Activated CD4-positive, CD25-positive, alpha-beta regulatory T cell treated with anti-CD3 and anti-CD28 coated beads, Interleukin-2, amount 50 U/mL, for 72 hours (primary cell): ENCODE results near the gene CNOT10.

ENCODE experiments used
- DNase-seq: peaks from one replicate; pipeline ENCODE4 v3.0.0; 2021

The CNOT10 gene

DNA sequence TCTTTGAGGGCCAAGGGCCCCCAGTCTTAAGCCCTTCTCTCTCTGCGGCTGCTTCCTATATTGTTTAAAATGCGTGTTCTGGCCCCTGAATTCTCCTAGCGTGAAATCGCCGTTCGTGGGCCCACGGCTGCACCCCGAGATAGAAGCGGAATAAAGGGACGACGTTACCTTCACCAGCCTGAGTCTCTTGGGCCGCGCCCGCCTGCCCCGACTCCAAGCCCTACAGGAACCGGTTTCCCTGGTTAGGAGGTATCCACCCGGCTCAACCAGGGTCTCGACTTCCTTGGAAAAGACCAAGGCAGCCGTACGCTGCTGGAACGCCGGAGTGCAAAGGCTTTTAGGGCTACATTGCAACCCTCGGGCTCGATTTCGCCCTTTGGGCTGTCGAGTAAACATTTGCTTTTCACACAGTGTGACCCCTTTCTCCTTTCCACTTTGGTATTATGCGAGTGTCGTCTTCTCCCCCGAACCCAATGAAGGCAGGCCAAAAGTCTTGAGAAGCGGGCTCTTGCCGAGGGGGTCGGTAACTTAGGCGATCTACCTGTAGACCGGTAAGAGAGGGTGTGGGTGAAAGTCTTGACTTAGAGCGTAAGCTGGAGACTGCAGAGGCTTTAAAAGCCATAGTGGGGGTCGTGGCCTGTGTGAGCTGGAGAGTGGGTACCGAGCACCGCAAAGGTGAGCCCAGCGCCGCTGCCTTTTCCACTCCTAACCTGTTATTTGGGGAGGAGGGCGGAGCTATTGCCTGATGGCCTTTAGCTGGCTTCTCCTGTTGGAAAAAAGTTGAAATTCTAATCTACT lies 134.8 kb downstream of the CNOT10 start:
- no peak for DNase-seq

DNA sequence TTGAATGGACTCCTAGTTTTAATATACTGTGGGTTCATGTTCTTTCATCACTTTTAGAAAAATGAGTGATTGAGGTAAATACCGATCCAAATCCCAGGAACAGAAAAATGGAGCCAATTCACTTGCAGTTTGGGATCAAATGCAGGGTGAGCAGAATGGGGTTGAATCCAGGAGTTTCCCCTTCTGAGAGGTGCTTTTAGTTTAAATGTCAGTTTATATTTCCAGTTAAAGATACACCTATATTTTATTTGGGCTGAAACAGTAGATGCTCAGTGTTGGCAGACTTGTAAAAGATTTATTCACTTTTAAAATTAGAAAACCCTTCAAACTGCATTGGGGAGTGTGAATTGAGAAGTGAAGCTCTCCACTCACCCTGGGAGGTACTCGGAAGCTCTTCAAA lies 135.4 kb downstream of the CNOT10 start:
- no peak for DNase-seq

DNA sequence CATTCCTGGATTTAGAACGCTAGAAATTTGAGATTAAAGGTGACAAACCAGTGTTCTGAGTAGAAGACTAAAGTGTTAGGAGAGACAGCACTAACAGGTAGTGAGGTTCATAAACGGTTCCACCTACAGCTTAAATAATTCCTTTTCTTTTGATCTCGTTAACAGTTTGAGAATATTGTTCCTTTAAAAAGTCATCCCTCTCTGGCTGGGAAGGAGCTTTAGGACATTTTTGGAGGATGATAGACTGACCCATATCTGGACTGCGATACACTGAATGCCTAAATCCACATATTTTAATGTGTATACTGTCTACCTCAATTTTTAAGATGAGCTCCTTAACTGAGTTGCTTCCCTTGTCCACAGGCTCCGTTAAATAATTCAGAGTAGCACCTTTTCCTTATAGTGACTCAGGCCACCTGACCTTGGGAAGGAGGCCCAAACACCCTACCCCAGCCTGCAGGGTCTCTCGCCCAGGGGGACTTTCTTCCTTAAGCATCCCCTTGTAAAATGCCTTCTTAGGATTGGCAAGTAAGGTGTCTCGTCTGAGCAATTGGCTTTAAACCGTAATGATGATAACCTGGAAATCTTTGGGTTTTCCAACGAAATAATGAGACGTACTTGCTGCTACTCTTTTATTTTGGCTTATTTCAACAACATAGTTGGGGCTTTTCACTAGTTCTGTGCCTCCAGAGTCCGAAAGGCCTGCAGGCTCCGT lies 136.1 kb downstream of the CNOT10 start:
- DNase-seq, result no peak

DNA sequence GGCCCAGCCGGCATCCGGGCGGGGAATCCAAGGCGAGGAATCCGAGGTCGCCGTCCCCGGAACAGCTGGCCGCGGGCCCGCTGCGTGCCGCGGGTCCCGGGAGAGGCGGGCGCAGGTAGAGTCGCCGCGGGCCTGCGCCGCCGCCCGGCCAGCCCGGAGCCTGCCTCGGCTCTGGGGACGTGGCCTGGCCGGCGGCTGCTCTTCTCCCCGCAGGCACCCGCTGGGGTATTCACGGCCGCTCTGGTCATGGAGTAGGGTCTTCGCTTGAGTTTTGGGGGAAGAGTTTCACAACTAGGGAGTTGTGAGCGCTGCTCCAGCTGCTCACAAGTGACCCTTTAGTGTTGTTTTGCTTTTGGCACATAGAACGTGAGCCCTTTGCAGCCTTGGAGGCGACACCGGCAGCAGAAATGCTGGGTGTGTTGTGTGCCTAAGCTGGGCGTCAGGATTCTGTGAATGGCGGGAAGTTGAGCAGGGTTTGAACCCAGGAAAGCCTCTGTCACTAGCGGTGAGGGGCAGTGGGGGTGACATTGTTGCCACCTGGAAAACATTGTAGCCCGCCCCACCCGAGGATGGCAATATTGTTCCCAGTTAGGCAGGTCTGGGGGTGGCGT lies 136.8 kb downstream of the CNOT10 start:
- no peak for DNase-seq

DNA sequence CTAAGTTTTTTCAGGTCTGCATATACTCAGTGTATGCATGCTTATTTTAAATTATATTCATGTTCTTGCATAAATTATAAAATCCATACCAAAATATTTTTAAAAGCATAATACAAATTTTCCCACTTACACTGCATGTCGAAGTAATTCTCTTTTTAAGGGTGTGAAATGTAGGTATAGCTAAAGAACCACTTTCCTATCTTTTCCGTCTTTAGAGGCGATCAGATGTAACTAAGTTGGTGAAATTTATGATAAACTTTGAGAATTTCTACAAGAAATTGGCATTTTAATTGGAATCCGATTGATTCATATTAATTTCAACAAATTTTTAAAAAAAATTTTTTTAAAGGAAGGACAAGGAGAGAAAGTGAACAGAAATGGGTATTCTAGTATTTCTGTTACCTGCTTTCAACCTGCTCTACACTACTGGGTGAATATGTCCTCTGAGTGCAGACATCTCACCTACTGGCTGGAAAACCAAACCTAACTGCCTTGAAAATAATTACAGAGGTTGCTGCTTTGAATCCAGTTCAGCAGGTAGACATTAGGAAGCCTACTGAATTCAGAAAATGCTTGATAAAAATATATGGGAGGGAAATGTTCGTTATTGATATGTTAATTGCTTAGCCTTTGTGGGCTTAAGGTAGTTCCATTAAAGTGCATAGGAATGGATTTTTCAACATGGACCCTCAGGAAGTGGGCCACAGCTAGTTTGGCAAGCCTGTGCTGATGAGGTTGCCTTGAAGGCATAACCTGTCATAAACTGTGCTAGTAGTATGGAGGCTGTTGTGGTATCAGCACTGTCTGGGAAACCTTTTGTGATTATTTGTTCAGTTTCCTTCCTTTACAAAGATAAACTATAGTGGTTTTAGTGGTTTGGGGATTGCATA lies 137.9 kb downstream of the CNOT10 start:
- no peak for DNase-seq
